Liver (tissue), 3 donors: ENCODE data around the gene DUSP7.

Experiments
- JUND ChIP-seq, 2 donors: IDR thresholded peaks; 2 replicates each; pipeline ENCODE4 v1.6.1; 2016; ENCODE audit warnings: antibody characterized with exemption in 2 of 2
- TAF1 ChIP-seq: conservative IDR thresholded peaks from 2 replicates; pipeline ENCODE4 v1.6.1; 2016; ENCODE audit warnings: antibody characterized with exemption, mild to moderate bottlenecking
- TF ChIP-seq, protein P1 (sequence below): fragments of 150-350 bp; IDR thresholded peaks from 2 replicates; pipeline ENCODE4 v1.5.1; 2017; ENCODE audit warnings: improper control_type of control experiment, low read depth, low read length; ENCODE audit not compliant: missing input control
- TF ChIP-seq, protein P2 (sequence below): IDR thresholded peaks from 2 replicates; pipeline ENCODE4 v1.6.1; 2016; ENCODE audit warnings: antibody characterized with exemption, mild to moderate bottlenecking
- donor health status: healthy.
- donor health status: healthy.

DNA sequence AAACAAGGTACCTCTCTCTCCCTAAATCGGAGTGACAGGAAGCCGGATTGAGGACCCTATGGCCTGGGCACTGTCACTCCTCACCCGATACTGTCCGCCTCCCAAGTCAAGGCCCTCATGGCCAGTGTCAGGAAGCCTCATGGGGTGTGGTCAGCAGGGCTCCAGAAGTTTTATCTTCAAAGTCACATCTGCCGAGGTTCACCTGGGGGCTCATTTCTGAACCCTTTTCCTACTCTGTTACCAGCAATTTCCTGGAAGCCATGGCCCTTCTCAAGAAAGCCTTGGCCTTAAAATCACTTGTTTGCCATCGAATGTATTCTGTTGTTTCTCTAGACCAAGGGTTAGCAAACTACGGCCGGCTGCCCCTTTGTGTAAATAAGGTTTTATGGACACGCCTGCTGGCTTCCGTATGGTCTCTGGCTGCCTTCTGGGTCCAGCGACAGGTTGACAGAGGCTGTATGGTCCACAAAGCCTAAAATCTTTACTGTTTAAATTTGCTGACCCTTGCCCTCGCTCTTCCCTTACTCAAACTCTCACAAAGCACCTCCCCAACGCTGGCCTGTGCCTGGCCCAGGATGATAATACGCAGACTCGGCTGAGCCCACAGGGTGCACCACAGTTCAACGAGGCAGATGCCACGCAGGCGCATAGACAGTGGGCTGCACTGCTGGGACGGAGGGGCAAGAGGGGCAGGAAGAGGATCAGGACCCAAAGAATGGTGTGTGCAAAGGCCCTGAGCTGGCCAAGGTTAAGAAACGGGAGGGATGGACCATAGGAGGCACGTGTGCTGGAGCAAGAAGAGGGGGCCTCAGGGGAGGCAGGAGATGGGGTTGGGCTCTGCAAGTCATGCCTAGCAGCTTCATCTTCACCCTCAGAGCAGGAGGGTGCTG, 24.7 kb upstream of the DUSP7 start:
- TF ChIP-seq, protein P1, sequence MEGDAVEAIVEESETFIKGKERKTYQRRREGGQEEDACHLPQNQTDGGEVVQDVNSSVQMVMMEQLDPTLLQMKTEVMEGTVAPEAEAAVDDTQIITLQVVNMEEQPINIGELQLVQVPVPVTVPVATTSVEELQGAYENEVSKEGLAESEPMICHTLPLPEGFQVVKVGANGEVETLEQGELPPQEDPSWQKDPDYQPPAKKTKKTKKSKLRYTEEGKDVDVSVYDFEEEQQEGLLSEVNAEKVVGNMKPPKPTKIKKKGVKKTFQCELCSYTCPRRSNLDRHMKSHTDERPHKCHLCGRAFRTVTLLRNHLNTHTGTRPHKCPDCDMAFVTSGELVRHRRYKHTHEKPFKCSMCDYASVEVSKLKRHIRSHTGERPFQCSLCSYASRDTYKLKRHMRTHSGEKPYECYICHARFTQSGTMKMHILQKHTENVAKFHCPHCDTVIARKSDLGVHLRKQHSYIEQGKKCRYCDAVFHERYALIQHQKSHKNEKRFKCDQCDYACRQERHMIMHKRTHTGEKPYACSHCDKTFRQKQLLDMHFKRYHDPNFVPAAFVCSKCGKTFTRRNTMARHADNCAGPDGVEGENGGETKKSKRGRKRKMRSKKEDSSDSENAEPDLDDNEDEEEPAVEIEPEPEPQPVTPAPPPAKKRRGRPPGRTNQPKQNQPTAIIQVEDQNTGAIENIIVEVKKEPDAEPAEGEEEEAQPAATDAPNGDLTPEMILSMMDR = no peak
- no peak for TF ChIP-seq TAF1
- TF ChIP-seq, protein P2, sequence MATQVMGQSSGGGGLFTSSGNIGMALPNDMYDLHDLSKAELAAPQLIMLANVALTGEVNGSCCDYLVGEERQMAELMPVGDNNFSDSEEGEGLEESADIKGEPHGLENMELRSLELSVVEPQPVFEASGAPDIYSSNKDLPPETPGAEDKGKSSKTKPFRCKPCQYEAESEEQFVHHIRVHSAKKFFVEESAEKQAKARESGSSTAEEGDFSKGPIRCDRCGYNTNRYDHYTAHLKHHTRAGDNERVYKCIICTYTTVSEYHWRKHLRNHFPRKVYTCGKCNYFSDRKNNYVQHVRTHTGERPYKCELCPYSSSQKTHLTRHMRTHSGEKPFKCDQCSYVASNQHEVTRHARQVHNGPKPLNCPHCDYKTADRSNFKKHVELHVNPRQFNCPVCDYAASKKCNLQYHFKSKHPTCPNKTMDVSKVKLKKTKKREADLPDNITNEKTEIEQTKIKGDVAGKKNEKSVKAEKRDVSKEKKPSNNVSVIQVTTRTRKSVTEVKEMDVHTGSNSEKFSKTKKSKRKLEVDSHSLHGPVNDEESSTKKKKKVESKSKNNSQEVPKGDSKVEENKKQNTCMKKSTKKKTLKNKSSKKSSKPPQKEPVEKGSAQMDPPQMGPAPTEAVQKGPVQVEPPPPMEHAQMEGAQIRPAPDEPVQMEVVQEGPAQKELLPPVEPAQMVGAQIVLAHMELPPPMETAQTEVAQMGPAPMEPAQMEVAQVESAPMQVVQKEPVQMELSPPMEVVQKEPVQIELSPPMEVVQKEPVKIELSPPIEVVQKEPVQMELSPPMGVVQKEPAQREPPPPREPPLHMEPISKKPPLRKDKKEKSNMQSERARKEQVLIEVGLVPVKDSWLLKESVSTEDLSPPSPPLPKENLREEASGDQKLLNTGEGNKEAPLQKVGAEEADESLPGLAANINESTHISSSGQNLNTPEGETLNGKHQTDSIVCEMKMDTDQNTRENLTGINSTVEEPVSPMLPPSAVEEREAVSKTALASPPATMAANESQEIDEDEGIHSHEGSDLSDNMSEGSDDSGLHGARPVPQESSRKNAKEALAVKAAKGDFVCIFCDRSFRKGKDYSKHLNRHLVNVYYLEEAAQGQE = no peak
- no peak for TF ChIP-seq JUND (IDR thresholded peaks at IDR 0.05)
